Measurements from ENCODE around the gene CFAP90.

CFAP90 gene

DNA sequence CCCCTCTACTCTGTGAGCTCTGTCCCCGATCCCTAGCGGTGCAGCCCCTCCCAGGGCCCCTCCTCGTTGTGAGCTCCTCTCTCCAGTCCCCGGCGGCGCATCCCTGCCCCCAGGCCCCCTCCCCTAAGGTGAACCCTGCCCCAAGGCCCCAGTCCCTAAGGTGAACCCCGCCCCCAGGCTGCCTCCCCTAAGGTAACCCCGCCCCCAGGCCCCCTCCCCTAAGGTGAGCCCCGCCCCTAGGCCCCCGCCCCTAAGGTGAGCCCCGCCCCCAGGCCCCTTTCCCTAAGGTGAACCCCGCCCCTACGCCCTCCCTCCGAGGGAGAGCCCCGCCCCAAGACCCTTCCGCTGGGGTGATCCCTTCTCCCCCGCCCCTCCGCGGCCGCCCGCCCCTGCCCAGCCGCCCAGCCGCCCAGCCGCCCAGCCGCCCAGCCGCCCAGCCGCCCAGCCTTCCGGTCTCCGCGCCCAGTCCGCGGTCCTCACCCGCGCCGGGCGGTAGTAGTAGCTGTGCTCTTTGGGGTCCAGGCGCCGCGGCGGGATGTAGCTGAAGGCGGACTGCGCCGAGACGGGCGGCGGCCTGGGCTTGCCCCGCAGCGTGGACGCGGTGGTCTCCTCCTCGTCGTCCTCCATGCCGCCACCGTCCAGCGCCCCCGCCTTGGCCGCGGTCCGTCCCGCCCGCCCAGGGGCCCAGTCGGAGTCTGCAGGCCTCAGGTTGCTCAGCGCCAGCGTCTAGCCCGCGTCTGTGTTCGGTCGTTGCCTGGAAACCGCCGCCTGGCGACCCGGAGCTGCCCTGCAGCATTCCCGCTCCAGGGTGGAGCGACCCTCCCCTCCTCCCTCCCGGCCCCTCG lies at the start of gene CFAP90:
CFAP90 (minus strand) TSS at position 739 of the 845 bp plus-strand sequence; CDS start at position 627, 112 bp downstream.
- no peak for DNase-seq

DNA sequence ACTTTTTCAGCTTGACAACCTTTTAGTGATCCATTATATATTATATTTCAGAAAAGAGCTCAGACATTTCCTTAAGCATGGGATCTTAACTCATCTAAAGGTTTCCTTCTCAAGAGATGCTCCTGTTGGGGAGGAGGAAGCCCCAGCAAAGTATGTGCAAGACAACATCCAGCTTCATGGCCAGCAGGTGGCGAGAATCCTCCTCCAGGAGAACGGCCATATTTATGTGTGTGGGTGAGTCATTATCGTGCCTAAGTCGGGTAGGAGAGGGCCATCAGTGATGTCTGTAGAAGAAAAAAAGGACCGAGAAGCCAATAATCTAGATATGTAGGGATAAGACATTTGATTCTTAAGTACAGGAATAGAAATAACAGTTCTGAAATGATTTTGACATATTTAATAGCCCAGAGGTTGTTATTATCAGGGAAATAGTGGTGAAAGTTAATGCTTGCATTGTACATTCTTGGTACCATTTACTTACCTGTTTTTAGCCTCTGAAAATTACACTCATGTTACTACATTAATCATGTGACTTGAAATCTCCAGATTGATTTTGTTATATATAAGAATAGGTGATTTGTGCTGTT lies 46.2 kb upstream of the CFAP90 start:
- DNase-seq = no peak

DNA sequence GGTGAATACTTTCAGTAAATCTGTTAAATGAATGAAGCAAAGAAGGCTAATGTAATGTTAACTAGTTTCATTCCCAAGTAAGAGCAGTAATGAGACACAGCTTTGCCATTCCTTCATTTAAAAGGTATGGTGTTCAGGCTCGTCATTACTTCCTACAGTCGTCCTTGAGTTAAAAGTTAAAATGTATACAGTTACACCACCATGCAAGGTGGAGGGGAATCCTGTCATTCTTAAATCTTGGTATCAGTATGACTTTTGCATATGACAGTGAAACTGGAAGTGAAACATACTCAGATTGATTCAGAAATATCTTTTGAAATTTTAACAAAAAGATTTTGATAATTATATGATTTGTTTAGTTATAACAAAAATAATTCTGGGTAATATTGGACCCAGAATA lies 43.9 kb upstream of the CFAP90 start:
- no peak for DNase-seq

DNA sequence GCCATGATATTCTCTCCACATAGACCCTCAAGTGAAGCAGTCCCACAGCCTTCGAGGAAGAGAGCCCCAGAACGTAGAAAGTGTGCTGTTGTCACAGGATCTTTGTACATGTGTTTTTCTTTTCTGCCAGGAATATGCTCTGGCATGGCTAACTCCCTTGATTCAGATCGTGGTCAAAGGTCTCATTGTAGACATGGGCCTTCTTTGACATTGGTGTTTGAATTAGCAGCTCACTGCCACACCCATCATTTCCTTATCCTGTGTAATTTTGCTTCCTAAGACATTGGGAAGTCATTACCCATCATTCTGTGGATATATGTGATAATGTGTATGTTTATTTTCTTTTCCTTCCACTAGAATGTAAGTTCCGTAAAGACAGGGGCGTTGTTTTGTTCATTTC lies 43.5 kb upstream of the CFAP90 start:
- DNase-seq = no peak

DNA sequence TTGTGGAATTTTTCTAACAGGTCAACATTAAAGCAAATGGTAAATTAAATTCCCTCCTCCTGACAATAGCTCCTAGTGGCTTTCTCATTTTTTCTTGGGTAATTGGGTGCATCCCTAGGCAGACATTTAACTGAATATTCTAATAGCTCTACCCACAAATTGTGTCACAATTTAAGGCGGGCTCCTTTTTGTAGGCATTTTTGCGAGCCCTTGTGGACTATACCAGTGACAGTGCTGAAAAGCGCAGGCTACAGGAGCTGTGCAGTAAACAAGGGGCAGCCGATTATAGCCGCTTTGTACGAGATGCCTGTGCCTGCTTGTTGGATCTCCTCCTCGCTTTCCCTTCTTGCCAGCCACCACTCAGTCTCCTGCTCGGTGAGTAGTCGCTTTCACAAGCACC lies 38.0 kb upstream of the CFAP90 start:
- no peak for DNase-seq

DNA sequence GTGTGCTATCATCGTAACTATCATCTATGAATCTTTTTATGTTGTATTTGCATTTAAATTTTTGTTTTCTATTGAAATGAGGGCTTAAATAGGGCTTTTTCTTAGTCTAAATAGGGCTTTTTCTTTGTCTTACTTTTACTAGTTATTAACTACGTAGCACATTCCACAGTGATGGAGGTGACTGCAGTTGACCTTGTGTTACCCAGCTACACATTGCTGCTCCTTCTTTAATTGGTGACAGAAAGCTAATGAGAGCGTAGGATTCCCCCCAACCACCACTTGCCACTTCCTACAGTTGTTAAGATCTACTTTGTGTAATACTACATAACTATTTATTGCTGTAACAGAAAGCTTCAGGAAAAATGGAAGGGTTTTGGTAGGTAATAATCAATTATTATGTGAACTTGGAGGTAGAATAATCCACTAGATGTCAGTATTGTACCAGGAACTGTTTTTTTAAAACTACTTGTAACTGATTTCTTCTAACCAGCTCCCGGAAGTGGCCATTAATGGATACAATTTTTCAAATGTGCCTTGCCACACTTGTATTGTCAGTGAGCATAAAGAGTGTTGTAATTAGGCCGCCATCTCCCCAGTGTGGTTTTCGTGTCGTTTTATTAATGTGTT lies 36.0 kb upstream of the CFAP90 start:
- DNase-seq = no peak

GRCh38 chr5:7884491-7885267 lies 33.7 kb upstream of the CFAP90 start:
- DNase-seq = no peak

DNA sequence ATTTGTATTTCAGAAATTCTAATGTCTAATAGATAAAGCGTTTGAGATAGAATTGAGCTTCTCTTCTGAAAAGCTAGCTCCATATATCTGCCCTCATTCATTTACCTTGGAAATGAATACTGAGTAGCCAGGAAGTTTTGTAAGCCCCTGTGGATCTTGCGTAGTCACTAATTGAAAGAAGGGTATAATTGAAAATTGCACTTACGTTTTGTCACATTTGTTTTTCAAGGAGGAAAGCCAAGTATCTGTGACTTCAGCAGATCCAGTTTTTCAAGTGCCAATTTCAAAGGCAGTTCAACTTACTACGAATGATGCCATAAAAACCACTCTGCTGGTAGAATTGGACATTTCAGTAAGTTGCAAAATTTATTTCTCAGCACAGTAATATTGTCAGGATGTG lies 32.0 kb upstream of the CFAP90 start:
- DNase-seq = no peak

GRCh38 chr5:7881816-7882215 lies 30.9 kb upstream of the CFAP90 start:
- no peak for DNase-seq

GRCh38 chr5:7881091-7881490 lies 30.2 kb upstream of the CFAP90 start:
- no peak for DNase-seq

GRCh38 chr5:7878381-7878873 lies 27.5 kb upstream of the CFAP90 start:
- DNase-seq = peak; percentile 99

GRCh38 chr5:7877851-7878250 lies 26.9 kb upstream of the CFAP90 start:
- no peak for DNase-seq

GRCh38 chr5:7876867-7877266 lies 25.9 kb upstream of the CFAP90 start:
- DNase-seq = no peak

GRCh38 chr5:7875151-7875550 lies 24.2 kb upstream of the CFAP90 start:
- DNase-seq = no peak

- DNase-seq = no peak
These were observed 23.7 kb upstream of the CFAP90 start for GRCh38 chr5:7874639-7875038.

- DNase-seq = no peak
These were observed 22.3 kb upstream of the CFAP90 start for GRCh38 chr5:7873216-7873615.

- no peak for DNase-seq
These were observed 21.7 kb upstream of the CFAP90 start for GRCh38 chr5:7872517-7873130.

- no peak for DNase-seq
These were observed 20.7 kb upstream of the CFAP90 start for GRCh38 chr5:7871653-7872052.

GRCh38 chr5:7869474-7870136 lies 18.7 kb upstream of the CFAP90 start:
- DNase-seq = no peak

- peak; percentile 41 for DNase-seq
These were observed 18.0 kb upstream of the CFAP90 start, which contains the start of the genes FASTKD3 and MTRR for GRCh38 chr5:7868773-7869473. Gene FASTKD3 (minus strand): TSS chr5:7869031. CDS start chr5:7868083, 948 bp downstream. Gene MTRR (plus strand): TSS chr5:7869148. CDS start chr5:7870795, 1,647 bp downstream.

DNA sequence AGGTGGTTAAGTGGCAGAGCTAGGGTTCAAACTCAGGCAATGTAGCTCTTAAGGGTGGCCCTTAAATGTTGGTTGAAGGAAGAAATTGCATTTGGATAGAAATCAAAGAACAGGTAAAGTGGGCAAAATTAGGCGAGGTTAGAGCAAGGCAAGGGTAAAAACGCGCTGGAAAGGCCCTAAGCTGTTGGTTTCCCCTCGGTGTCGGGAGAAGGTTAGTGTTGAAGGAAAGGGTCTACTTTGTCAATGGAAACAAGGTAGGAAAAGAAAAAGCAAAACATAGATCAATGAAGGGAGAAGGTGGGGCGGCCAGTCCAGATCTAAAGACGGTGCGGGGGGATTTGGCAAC lies 17.5 kb upstream of the CFAP90 start:
- no peak for DNase-seq

Measured in SIG-M5 (cell line).